ENCODE measurements around the gene TNFRSF12A.

Gene TNFRSF12A

DNA sequence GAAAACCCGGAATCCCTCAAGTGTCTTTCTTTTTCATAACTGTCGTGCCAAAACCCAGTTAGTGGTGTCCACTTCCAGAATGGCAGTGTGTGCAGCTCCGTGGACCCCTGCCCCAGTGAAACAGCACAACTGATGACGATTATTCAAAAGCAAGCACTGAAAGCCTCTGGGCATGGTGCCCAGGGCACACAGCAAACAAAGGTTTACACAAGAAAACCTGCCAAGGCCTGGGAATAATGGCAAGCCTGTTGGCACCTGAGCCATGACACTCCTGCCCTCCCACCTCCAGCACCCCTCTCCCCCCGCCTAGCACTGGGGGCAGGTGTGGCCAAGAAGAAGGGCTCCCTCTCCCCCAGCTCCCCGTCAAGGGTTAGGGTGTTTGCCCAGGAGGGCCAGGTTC, 42.7 kb upstream of the TNFRSF12A start:
- H3K36me3 Mint-ChIP-seq (ENCODE audit: low read depth): no peaks in the 10 kb centered on the region
- H3K4me3 Mint-ChIP-seq: peak overlapping the region in 2 of 3 experiments; percentile 29 to 68
- H3K9me3 Mint-ChIP-seq: no peaks in the 10 kb centered on the region
- TF ChIP-seq, protein P1, sequence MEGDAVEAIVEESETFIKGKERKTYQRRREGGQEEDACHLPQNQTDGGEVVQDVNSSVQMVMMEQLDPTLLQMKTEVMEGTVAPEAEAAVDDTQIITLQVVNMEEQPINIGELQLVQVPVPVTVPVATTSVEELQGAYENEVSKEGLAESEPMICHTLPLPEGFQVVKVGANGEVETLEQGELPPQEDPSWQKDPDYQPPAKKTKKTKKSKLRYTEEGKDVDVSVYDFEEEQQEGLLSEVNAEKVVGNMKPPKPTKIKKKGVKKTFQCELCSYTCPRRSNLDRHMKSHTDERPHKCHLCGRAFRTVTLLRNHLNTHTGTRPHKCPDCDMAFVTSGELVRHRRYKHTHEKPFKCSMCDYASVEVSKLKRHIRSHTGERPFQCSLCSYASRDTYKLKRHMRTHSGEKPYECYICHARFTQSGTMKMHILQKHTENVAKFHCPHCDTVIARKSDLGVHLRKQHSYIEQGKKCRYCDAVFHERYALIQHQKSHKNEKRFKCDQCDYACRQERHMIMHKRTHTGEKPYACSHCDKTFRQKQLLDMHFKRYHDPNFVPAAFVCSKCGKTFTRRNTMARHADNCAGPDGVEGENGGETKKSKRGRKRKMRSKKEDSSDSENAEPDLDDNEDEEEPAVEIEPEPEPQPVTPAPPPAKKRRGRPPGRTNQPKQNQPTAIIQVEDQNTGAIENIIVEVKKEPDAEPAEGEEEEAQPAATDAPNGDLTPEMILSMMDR (IDR thresholded peaks at IDR 0.05; ENCODE audit: unreplicated experiment in 3 of 3): no peak
- peaks cover 25% of the 10 kb centered on the region for H3K4me1 Mint-ChIP-seq
- peaks cover 5% of the 10 kb centered on the region for H3K27me3 Mint-ChIP-seq (ENCODE audit: low read depth)
- no peak overlapping the region for H3K27ac Mint-ChIP-seq

DNA sequence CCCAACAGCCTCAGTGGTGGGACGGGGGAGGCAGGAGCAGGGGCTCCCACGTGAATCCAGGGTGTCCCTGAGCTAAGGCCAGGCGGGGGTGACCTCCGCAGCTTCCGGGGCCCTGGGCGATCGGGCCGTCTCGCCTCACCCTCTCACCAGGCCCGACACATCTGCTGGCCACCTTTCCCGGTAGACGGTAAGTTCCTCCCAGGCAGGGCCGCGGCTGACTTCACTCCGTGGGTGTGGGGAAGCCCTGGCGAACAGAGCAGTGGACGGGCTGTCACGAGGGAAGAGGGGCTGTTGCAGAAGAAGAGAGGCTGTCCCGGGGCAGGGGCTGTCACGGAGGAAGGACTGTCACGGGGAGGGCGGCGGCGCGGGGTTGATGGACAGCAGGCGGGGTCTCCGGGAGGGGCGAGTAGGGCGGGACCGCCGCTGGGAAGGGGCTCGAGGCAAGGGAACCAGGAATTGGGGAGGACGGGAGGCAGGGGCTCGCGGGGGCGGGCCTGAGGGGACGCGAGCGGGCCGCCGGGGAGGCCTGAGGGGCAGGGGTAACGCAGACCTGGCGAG, 40.4 kb upstream of the TNFRSF12A start:
- H3K27me3 Mint-ChIP-seq (ENCODE audit: low read depth): peaks cover 8% of the 10 kb centered on the region
- H3K4me1 Mint-ChIP-seq: peaks cover 22% of the 10 kb centered on the region
- no peak overlapping the region for H3K27ac Mint-ChIP-seq
- H3K4me3 Mint-ChIP-seq: peak overlapping the region; percentile 79 to 86 (median 82)
- TF ChIP-seq, protein P1 (IDR thresholded peaks at IDR 0.05; ENCODE audit: unreplicated experiment in 3 of 3): no peak
- no peaks in the 10 kb centered on the region for H3K36me3 Mint-ChIP-seq (ENCODE audit: low read depth)
- no peaks in the 10 kb centered on the region for H3K9me3 Mint-ChIP-seq

DNA sequence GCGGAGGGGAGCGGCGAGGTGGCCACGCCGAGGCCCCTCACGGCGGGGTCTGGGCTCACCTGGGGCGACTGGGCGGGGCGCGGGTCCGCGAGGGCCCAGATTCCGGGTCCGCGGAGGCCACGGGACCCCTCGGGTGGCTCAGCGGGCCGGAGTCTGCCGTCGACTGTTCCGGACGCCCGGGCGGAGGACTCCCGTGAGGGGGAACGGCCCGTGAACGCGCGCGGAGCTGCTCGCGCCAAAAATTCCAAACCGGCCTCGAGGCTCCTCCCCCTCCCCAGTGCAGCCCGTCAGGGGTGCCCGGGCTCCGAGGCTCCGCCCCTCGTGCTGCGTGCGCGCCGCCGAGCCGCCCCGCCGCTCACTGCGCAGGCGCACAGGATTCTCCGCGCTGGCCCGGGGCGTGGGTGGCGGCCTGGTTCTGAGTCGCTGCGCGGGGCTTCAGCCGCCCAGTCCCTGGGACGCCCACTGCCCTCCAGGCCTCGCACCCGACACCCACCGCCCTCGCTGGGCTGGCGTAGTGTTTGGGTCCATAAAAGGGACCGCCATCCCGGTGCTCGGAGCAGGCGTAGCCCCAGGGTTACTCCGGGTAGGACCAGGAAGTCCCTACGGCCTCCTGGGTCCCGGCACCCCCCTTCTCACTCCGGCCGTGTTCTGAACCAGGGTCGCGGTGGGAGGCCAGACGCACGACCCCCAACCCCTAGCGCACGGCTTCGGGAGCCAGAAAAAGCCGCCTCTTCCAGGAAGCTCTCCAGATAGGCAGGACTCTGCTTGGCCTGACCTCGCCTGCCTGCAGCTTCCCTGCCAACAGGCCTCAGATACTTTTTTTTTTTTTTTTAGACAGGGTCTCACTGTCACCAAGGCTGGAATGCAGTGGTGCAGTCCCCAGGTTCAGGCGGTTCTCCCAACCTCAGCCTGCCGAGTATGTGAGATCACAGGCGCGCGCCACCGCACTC, 39.7 kb upstream of the TNFRSF12A start, which contains the start of gene PKMYT1:
PKMYT1 (minus strand) TSS at position 220 of the 950 bp plus-strand sequence. CDS start 789 bp downstream, outside the sequence.
- H3K9me3 Mint-ChIP-seq: no peaks in the 10 kb centered on the region
- TF ChIP-seq, protein P1 (IDR thresholded peaks at IDR 0.05; ENCODE audit: unreplicated experiment in 3 of 3): no peak
- H3K27me3 Mint-ChIP-seq (ENCODE audit: low read depth): peaks cover 8% of the 10 kb centered on the region
- H3K4me1 Mint-ChIP-seq: peaks cover 22% of the 10 kb centered on the region
- peak within 1 kb of the TSS; percentile 83 to 93 (median 84) for H3K4me3 Mint-ChIP-seq
- H3K27ac Mint-ChIP-seq: peak within 1 kb of the TSS; percentile 78 to 88 (median 84)
- no peaks in the 10 kb centered on the region for H3K36me3 Mint-ChIP-seq (ENCODE audit: low read depth)

DNA sequence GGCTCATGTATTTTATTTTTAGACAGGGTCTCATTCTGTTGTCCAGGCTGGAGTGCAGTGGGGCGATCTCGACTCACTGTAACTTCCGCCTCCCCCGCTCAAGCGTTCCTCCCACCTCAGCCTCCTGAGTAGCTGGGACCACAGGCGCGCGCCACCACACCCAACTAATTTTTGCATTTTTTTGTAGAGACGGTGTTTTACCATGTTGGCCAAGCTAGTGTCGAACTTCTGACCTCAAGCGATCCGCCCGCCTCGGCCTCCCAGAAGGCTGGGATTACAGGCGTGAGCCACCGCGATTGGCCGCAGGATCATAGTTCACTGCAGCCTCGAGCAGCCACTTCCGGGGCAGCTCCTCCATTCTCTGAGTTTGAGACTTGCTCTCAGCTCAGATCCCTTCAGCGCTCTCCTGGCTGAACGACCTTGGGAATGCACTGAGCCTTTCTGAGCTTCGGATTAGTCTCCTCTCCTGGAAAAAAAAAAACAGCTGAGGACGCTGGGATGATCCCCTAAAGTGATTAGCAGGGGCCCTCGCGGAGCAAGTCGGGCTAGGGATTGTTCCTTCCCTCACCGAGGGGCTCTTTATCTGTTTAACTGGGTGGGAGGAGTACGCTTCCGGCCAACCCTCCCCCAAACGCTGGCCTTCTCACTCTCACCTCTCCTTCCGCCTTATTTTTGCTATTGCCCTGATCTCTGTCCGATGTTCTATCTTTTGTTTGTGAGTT, 38.8 kb upstream of the TNFRSF12A start:
- peak overlapping the region; percentile 83 to 93 (median 84) for H3K4me3 Mint-ChIP-seq
- H3K27ac Mint-ChIP-seq: peak overlapping the region; percentile 78 to 88 (median 84)
- H3K27me3 Mint-ChIP-seq (ENCODE audit: low read depth): peaks cover 8% of the 10 kb centered on the region
- no peaks in the 10 kb centered on the region for H3K36me3 Mint-ChIP-seq (ENCODE audit: low read depth)
- H3K4me1 Mint-ChIP-seq: peaks cover 22% of the 10 kb centered on the region
- no peaks in the 10 kb centered on the region for H3K9me3 Mint-ChIP-seq
- TF ChIP-seq, protein P1 (IDR thresholded peaks at IDR 0.05; ENCODE audit: unreplicated experiment in 3 of 3): no peak

DNA sequence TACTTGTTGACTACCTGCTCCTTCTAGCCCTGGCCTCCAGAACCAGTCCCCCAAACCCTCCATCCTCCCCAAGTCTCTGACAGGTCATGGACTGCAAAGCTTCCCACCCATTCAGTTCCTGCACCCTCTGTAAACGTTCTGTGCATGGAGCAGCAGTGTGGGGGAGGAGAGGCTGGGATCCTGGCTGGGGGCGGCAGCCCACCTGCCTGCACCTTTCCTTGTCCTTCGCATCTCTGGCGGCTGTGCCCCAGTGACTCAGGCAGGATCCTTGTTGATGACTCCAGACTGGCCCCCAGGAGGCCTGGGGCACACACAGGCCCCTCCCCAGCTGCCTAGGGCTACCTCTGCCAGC, 38.3 kb upstream of the TNFRSF12A start:
- peak overlapping the region; percentile 78 to 88 (median 84) for H3K27ac Mint-ChIP-seq
- peak overlapping the region; percentile 83 to 93 (median 84) for H3K4me3 Mint-ChIP-seq
- H3K4me1 Mint-ChIP-seq: peaks cover 22% of the 10 kb centered on the region
- H3K36me3 Mint-ChIP-seq (ENCODE audit: low read depth): no peaks in the 10 kb centered on the region
- H3K27me3 Mint-ChIP-seq (ENCODE audit: low read depth): peaks cover 8% of the 10 kb centered on the region
- TF ChIP-seq, protein P1 (IDR thresholded peaks at IDR 0.05; ENCODE audit: unreplicated experiment in 3 of 3): no peak
- H3K9me3 Mint-ChIP-seq: no peaks in the 10 kb centered on the region

Measured in nephron (organoid).